ENCODE results near the gene ADGRA1.

DNA sequence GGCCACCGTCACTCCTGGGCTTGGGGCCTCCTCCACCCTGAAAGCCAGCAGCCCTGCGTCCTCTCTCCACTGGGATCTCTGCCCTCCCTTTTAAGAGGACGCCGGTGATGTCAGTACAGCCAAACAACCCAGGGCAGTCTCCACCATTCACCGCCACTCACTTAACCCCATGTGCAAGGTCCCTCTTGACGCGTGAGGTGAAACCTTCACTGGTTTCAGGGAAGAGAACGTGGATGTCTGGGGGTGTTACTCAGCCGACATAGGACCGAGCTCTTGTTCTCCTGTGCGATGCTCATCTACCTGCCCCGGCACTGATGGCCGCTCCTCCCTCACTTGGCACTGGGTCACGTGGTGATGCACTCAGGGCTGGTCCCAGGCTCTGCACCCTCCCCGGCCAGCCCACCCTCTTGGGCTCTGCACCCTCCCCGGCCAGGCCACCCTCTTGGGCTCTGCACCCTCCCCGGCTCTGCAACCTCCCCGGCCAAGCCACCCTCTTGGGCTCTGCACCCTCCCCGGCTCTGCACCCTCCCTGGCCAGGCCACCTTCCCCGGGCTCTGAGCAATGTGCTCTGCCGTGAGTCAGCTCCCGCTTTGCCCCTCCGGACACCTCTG, 36.1 kb downstream of the ADGRA1 start:
- TF ChIP-seq, protein P1, sequence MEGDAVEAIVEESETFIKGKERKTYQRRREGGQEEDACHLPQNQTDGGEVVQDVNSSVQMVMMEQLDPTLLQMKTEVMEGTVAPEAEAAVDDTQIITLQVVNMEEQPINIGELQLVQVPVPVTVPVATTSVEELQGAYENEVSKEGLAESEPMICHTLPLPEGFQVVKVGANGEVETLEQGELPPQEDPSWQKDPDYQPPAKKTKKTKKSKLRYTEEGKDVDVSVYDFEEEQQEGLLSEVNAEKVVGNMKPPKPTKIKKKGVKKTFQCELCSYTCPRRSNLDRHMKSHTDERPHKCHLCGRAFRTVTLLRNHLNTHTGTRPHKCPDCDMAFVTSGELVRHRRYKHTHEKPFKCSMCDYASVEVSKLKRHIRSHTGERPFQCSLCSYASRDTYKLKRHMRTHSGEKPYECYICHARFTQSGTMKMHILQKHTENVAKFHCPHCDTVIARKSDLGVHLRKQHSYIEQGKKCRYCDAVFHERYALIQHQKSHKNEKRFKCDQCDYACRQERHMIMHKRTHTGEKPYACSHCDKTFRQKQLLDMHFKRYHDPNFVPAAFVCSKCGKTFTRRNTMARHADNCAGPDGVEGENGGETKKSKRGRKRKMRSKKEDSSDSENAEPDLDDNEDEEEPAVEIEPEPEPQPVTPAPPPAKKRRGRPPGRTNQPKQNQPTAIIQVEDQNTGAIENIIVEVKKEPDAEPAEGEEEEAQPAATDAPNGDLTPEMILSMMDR (IDR thresholded peaks at IDR 0.05 in 4 of 5, conservative IDR thresholded peaks at IDR 0.05 in 1 of 5), result no peak
- TF ChIP-seq POLR2A (IDR thresholded peaks at IDR 0.05), result no peak

Data from gastrocnemius medialis (tissue), 4 donors.